ENCODE results near the gene CTDNEP1.

CTDNEP1 gene

DNA sequence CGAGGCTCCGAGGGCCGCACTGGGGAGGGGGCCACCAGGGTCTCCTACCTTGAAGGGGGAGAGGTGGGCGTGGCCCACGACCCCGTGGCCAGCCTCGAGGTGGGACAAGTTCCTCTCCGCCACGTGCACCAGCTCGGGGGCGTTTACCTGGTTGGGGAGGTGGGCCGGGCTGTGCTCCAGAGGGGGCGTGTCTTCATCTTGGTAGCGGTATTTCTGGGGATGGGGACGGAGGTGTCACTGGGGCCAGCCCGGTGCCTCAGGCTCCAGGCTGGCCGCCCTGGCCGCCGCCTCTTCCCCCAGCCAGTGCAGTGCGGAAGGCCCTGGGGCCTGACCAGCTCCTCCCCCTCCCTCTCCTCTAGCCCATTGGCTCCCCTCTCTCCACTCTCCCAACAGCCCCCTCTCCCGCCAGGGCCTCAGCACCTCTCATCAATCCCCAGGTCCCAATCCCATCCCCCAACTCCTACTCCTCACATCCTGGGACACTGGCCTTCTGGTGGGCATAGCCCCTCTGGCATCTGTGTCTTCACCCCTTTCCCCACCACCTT, 43.4 kb downstream of the CTDNEP1 start:
- H3K9ac ChIP-seq (ENCODE audit: low read length), result no peak overlapping the region

DNA sequence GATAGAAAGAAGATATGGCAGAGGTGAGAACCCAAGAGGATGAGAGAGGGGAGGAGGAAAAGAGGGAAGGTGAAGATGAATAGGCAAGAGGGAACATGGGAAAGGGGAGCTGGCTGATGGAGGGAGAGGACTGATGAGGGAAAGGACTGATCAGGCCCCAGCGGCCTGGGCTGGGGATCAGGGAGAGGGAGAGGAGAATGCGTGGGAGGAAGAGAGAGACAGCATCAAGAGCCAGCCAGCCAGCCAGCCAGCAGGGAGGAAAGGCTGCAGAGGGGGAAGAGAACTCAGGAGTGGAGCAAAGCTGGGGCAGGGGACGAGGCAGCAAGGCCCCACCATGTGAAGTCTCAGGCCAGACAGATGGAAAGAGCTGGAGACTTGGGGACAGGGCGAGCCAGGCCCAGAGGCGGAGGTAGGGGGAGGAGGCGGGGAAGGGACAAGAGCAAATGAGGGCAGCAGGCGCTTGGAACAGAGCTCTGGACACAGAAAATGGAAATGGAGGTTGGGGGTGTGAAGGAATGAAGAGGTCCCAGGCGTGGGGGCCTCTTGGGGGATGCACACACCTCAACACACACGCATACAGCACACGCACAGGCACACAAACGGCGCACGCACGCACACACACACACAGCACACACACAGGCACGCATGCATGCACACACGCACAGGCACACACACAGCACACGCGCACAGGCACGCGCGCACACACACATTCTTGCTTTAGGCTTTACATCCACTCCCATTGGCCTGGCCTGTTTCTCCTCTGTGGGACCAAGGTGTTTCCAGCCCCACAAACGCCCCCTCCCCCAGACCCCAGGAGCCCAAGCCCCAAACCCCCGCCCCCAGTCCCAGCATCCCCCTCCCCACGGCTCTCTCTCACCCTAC, 44.2 kb downstream of the CTDNEP1 start:
- peaks cover 17% of the 10 kb centered on the region for H3K36me3 ChIP-seq (ENCODE audit: control insufficient read depth, insufficient read depth, low read length)
- no peak overlapping the region for H3K27ac ChIP-seq (ENCODE audit: low read depth, low read length)
- no peaks in the 10 kb centered on the region for H3K9me3 ChIP-seq (ENCODE audit: control insufficient read depth, insufficient read depth, low read depth, low read length)
- H3K4me1 ChIP-seq (ENCODE audit: control insufficient read depth, insufficient read depth, low read length), result peaks cover 38% of the 10 kb centered on the region
- H3K4me3 ChIP-seq (ENCODE audit: low read depth, low read length), result peak overlapping the region; percentile 42
- no peaks in the 10 kb centered on the region; the same call in 1 of the 2 replicates for H3K27me3 ChIP-seq (ENCODE audit: control insufficient read depth, insufficient read depth, low read length)
- no peak overlapping the region for H3K9ac ChIP-seq (ENCODE audit: low read length)

More for the DNA sequence above, 43.4 kb downstream of the CTDNEP1 start:
- Histone ChIP-seq H3K9me3 (ENCODE audit: control insufficient read depth, insufficient read depth, low read depth, low read length) (no peaks in the 10 kb centered on the region), H3K4me1 (ENCODE audit: control insufficient read depth, insufficient read depth, low read length) (peaks cover 39% of the 10 kb centered on the region), H3K27me3 (ENCODE audit: control insufficient read depth, insufficient read depth, low read length) (no peaks in the 10 kb centered on the region; the same call in 1 of the 2 replicates), H3K27ac (ENCODE audit: low read depth, low read length) (no peak overlapping the region), H3K36me3 (ENCODE audit: control insufficient read depth, insufficient read depth, low read length) (peaks cover 10% of the 10 kb centered on the region), H3K4me3 (ENCODE audit: low read depth, low read length) (peak overlapping the region; percentile 42)

- peaks cover 29% of the 10 kb centered on the region for H3K36me3 ChIP-seq (ENCODE audit: control insufficient read depth, insufficient read depth, low read length)
- peaks cover 25% of the 10 kb centered on the region for H3K4me1 ChIP-seq (ENCODE audit: control insufficient read depth, insufficient read depth, low read length)
- H3K27ac ChIP-seq (ENCODE audit: low read depth, low read length), result no peak overlapping the region
- H3K9ac ChIP-seq (ENCODE audit: low read length), result no peak overlapping the region
- H3K4me3 ChIP-seq (ENCODE audit: low read depth, low read length), result peak overlapping the region; percentile 79
- H3K27me3 ChIP-seq (ENCODE audit: control insufficient read depth, insufficient read depth, low read length), result no peaks in the 10 kb centered on the region; the same call in 1 of the 2 replicates
- no peaks in the 10 kb centered on the region for H3K9me3 ChIP-seq (ENCODE audit: control insufficient read depth, insufficient read depth, low read depth, low read length)
Measured at GRCh38 chr17:7205561-7205960, 46.0 kb downstream of the CTDNEP1 start.

DNA sequence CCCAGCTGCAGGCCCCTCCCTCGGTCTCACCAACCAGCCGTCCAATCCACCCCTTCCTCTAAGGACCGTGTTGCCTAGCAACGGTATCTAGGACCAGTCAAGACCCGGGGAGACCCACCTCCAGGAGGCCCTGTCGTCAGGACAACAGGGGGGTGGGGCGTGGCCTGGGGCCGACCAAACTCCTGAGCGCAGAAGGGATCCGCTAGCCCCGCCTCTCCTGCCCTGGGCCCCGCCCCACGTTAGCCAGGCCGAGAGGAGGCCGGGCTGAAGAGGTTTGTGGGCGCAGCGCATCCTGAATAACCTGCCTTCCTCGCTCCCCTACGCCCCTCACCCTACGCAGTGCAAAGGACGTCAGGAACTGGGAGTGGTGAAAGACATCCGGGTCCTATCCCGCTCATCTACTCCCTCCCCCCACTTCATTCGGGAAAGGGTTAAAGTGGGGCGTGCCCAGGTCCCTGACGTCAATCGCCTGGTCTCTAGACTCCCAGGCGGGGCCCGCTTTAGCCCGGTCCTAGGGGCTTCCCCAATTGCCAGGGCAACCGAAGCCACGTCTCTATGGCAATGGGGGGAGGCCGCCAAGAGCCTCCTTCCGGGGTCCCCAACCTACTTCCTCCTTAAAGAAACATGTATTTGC, 46.6 kb downstream of the CTDNEP1 start:
- no peak overlapping the region for H3K27ac ChIP-seq (ENCODE audit: low read depth, low read length)
- H3K4me1 ChIP-seq (ENCODE audit: control insufficient read depth, insufficient read depth, low read length), result peaks cover 23% of the 10 kb centered on the region
- peaks cover 29% of the 10 kb centered on the region for H3K36me3 ChIP-seq (ENCODE audit: control insufficient read depth, insufficient read depth, low read length)
- H3K9me3 ChIP-seq (ENCODE audit: control insufficient read depth, insufficient read depth, low read depth, low read length), result no peaks in the 10 kb centered on the region
- H3K9ac ChIP-seq (ENCODE audit: low read length), result no peak overlapping the region
- no peaks in the 10 kb centered on the region; the same call in 1 of the 2 replicates for H3K27me3 ChIP-seq (ENCODE audit: control insufficient read depth, insufficient read depth, low read length)
- peak overlapping the region; percentile 79 for H3K4me3 ChIP-seq (ENCODE audit: low read depth, low read length)

DNA sequence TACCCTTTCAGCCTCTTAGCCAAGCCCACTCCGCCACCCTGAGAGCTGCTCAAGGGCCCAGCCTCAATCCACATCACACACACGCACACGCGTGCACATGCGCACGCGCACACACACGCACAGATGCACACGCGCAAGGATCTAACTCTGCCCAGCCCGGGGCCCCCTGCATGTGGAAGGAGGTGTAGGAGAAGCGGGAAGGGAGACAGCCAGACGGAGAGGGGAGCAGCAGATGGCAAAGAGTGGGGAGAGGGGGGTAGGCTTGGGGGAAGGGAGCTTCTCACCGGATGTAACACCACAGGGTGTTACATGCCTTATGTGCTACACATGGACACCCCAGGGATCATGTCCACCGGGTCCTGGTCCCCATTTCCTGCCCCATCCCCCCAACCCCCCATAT, 47.2 kb downstream of the CTDNEP1 start:
- Histone ChIP-seq H3K27ac (ENCODE audit: low read depth, low read length) (no peak overlapping the region), H3K4me3 (ENCODE audit: low read depth, low read length) (peak overlapping the region; percentile 79), H3K9me3 (ENCODE audit: control insufficient read depth, insufficient read depth, low read depth, low read length) (no peaks in the 10 kb centered on the region), H3K27me3 (ENCODE audit: control insufficient read depth, insufficient read depth, low read length) (no peaks in the 10 kb centered on the region; the same call in 1 of the 2 replicates), H3K4me1 (ENCODE audit: control insufficient read depth, insufficient read depth, low read length) (peaks cover 22% of the 10 kb centered on the region), H3K9ac (ENCODE audit: low read length) (no peak overlapping the region), H3K36me3 (ENCODE audit: control insufficient read depth, insufficient read depth, low read length) (peaks cover 29% of the 10 kb centered on the region)

DNA sequence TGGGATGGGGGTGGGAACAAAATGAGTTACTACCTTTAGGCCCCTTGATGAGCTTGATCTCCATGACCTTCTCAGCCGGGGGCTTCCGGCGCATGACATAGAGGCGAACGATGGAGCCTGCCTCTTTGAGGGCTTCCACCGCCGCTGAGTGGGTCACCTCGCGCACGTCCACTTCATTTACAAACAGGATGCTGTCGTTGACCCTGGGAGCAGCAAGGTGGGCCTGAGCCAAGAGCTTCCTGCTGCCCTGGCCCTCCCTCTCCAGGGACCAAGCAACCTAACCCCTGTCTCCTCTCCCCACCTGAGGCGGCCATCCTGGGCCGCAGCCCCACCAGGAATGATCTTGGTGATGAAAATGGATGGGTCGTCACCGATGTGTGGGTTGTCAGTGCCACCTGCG, 48.1 kb downstream of the CTDNEP1 start:
- peaks cover 13% of the 10 kb centered on the region for H3K4me1 ChIP-seq (ENCODE audit: control insufficient read depth, insufficient read depth, low read length)
- H3K27ac ChIP-seq (ENCODE audit: low read depth, low read length), result no peak overlapping the region

DNA sequence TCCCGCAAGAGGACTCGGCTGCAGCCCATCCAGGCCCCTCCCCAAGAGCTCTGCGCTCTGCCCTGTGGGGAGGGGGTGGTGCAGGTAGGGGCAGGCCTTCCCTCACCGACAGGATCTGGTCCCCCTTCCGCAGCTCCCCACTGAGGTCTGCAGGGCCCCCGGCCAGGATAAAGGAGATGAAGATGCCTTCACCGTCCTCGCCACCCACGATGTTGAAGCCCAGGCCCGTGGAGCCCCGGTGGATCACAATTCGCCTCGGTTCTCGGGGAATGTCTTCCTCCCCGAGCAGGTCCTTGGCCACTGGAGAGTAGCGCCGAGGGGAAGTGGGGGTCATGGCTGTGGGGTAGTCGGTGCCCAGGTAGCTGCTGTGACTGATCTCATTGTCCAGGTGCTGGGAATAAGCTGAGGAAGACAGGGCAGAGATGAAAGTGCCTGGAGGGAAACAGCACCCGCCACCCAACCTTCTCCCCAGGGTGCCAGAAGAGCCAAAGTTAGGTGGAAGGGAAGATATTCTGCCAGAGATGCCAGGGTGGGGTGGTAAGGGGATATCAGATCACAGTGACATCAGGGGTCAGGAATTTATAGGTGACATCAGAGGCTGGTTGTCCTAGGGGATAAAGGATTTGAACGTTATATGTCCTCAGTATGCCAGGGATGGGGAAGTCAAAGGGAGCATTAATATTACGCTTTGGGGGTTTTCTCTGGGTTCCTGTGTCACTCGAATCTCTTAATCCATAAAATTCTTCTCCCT, 54.7 kb downstream of the CTDNEP1 start:
- no peaks in the 10 kb centered on the region for H3K27me3 ChIP-seq (ENCODE audit: control insufficient read depth, insufficient read depth, low read length)
- H3K4me1 ChIP-seq (ENCODE audit: control insufficient read depth, insufficient read depth, low read length), result no peaks in the 10 kb centered on the region
- no peak overlapping the region for H3K9ac ChIP-seq (ENCODE audit: low read length)
- no peaks in the 10 kb centered on the region for H3K9me3 ChIP-seq (ENCODE audit: control insufficient read depth, insufficient read depth, low read depth, low read length)
- H3K27ac ChIP-seq (ENCODE audit: low read depth, low read length), result no peak overlapping the region
- peaks cover 56% of the 10 kb centered on the region for H3K36me3 ChIP-seq (ENCODE audit: control insufficient read depth, insufficient read depth, low read length)
- H3K4me3 ChIP-seq (ENCODE audit: low read depth, low read length), result no peak overlapping the region

More for the DNA sequence above, 48.1 kb downstream of the CTDNEP1 start:
- Histone ChIP-seq H3K4me3 (ENCODE audit: low read depth, low read length) (no peak overlapping the region), H3K9ac (ENCODE audit: low read length) (no peak overlapping the region), H3K36me3 (ENCODE audit: control insufficient read depth, insufficient read depth, low read length) (peaks cover 29% of the 10 kb centered on the region), H3K9me3 (ENCODE audit: control insufficient read depth, insufficient read depth, low read depth, low read length) (no peaks in the 10 kb centered on the region), H3K27me3 (ENCODE audit: control insufficient read depth, insufficient read depth, low read length) (no peaks in the 10 kb centered on the region; the same call in 1 of the 2 replicates)

GRCh38 chr17:7195971-7196370, 55.6 kb downstream of the CTDNEP1 start:
- H3K4me3 ChIP-seq (ENCODE audit: low read depth, low read length), result no peak overlapping the region
- H3K27me3 ChIP-seq (ENCODE audit: control insufficient read depth, insufficient read depth, low read length), result no peaks in the 10 kb centered on the region
- no peaks in the 10 kb centered on the region for H3K4me1 ChIP-seq (ENCODE audit: control insufficient read depth, insufficient read depth, low read length)
- H3K27ac ChIP-seq (ENCODE audit: low read depth, low read length), result no peak overlapping the region
- peaks cover 51% of the 10 kb centered on the region for H3K36me3 ChIP-seq (ENCODE audit: control insufficient read depth, insufficient read depth, low read length)
- no peak overlapping the region for H3K9ac ChIP-seq (ENCODE audit: low read length)
- H3K9me3 ChIP-seq (ENCODE audit: control insufficient read depth, insufficient read depth, low read depth, low read length), result no peaks in the 10 kb centered on the region

All from HUES6 (cell line).